ENCODE data around the gene CLCNKB.

Gene CLCNKB

DNA sequence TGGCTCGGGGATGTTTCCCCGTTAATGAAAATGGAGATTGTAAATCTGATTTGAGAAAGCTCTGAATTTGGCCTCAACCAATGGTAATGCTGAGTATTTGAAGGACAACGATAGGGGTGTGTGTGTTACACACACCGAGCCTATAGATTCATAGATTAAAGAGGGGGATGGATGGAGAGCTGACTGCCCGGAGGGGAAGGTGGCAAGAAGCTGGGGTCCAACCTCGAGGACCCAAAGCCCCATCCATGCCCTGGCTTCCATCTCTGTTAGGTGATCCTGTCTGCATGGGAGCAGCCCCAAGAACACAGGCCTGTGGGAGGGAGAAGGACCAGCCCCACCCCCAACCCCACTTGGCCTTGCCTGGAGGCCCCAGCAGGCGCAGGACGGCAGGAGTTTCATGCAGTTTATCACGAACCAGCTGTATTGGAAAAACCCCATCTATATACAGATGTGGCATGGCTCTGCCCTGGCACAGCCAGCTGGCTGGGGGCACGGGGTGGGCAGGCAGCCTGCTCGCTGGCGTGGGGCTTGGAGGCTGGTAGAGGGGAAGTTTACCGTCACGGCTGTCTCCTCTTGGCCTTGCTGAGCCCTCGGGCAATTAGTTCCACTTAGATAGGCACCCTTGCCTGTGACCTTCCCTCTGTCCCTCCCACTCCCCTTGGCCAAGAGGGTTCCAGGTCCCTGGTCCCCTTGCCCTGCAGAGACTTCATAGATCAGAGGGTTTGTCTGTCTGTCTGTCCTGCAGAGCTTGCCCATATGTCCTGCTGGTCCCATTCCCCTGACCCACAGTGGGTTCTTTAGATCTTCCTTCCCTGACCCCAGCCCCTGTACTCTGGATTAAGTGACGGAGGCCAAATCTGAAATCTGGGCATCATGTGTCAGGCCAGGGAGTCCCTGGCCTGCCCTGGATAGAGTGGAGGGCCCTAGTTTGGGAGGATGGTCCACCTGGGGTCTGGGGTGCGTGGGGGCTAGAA, 28.8 kb upstream of the CLCNKB start:
- 86 to 88% methylated on average over 17 of the region's 17 CpGs for WGBS, 2 experiments

DNA sequence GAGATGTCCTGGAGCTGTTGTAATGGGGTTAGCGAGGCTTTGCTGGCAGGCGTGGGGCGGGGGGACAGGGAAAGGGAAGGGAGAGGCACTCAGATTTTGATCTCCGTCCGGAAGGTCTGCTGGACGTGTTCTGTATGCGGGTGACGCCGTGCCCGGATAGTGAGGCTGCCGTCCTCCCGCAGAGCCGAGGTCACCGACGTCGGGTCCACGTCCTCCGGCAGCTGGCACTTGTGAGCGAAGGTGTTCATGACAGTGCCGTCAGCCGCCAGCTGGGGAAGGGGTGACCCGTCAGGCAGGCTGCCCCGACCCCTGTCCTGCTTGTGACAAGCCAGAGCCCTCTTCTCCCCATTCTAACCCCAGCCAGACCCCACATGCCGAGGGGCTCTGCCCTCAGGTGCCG, 28.1 kb upstream of the CLCNKB start:
- H3K27ac ChIP-seq (ENCODE audit: insufficient read depth, low read depth, low read length, poor library complexity, severe bottlenecking) = no peak overlapping the region
- no peak overlapping the region for H3K4me3 ChIP-seq (ENCODE audit: insufficient read depth, low read depth, low read length)
- WGBS, 2 experiments = 94% methylated on average over 25 of the region's 25 CpGs
- H3K4me1 ChIP-seq (ENCODE audit: control insufficient read depth, insufficient read depth, low read length) = peaks cover 27% of the 10 kb centered on the region
- no peaks in the 10 kb centered on the region for H3K36me3 ChIP-seq (ENCODE audit: control insufficient read depth, insufficient read depth, low read length)
- no peaks in the 10 kb centered on the region for H3K9me3 ChIP-seq (ENCODE audit: control insufficient read depth, low read length)
- peaks cover 39% of the 10 kb centered on the region for H3K27me3 ChIP-seq (ENCODE audit: control insufficient read depth, insufficient read depth, low read length, poor library complexity, severe bottlenecking)

More for the DNA sequence above, 28.8 kb upstream of the CLCNKB start:
- Histone ChIP-seq H3K4me1 (ENCODE audit: control insufficient read depth, insufficient read depth, low read length) (peaks cover 27% of the 10 kb centered on the region), H3K27me3 (ENCODE audit: control insufficient read depth, insufficient read depth, low read length, poor library complexity, severe bottlenecking) (peaks cover 39% of the 10 kb centered on the region), H3K36me3 (ENCODE audit: control insufficient read depth, insufficient read depth, low read length) (no peaks in the 10 kb centered on the region), H3K27ac (ENCODE audit: insufficient read depth, low read depth, low read length, poor library complexity, severe bottlenecking) (no peak overlapping the region), H3K9me3 (ENCODE audit: control insufficient read depth, low read length) (no peaks in the 10 kb centered on the region), H3K4me3 (ENCODE audit: insufficient read depth, low read depth, low read length) (no peak overlapping the region)

DNA sequence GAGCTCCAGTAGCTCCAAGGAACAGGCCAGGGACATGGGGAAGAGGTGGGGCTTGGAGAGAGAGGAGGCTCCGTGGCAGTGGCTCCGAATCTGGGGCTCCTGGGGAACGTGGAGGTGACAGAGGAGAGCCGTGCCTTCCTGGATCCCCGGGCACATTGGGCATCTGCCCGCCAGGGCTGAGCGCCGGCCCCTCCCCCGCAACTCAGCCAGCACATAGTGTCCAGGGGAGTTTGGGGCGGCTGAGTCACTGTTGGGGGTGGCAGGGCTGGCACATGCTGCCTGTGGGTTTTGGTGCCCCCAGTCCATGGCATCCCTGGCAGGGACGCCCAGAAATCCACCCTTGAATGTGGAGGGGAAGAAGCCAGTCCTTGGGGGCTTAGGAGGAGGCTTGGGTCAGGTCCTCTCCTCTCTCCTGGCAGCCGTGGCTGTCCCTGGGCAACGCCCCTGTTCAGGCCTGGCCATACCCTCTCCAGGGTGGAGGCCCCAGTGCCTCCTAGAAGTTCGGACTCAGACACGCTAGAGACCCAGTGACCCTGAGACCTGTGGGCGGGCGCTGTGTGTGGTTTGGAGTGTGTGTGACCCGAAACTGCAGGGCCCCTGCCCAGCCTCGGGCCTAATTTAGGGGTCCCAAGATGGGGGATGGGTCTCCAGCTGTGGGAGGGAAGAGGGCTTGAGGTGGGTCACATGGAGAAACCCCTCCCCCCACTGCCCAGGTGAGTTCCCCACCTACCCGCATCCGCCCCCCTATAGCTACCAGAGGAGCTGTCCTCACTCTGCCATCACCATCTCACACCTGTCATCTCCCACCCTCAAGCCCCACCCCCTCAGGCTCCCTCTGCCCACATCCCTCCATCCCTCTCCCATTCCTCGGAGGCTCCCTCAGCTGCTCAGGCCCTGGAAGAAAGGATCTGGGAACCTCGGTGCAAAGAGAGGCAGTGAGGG, 27.4 kb upstream of the CLCNKB start:
- Histone ChIP-seq H3K27ac (ENCODE audit: insufficient read depth, low read depth, low read length, poor library complexity, severe bottlenecking) (no peak overlapping the region), H3K36me3 (ENCODE audit: control insufficient read depth, insufficient read depth, low read length) (no peaks in the 10 kb centered on the region), H3K27me3 (ENCODE audit: control insufficient read depth, insufficient read depth, low read length, poor library complexity, severe bottlenecking) (peaks cover 34% of the 10 kb centered on the region), H3K4me1 (ENCODE audit: control insufficient read depth, insufficient read depth, low read length) (peaks cover 27% of the 10 kb centered on the region), H3K4me3 (ENCODE audit: insufficient read depth, low read depth, low read length) (no peak overlapping the region), H3K9me3 (ENCODE audit: control insufficient read depth, low read length) (no peaks in the 10 kb centered on the region)
- WGBS, 2 experiments = 88 to 89% methylated on average over 23 of the region's 23 CpGs

DNA sequence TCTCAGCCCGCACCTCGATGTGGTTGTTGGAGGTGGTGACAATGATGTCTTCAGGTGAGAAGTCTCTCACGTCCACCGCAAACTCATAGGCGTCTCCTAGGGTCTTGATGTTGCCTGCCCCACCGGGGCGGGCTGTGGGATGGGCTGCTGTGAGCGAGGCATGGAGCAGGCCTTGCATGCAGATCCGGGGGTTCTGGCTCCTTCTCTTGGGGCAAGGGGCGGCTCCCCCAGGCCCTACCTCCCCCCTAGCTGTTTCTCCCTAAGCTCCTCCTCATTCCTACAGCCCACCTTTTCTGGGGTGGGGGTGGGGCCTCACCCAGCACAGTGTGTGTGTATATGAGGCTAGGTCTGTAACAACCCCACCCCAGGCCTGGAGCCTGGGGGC, 26.5 kb upstream of the CLCNKB start:
- H3K4me1 ChIP-seq (ENCODE audit: control insufficient read depth, insufficient read depth, low read length) = peaks cover 27% of the 10 kb centered on the region
- H3K27me3 ChIP-seq (ENCODE audit: control insufficient read depth, insufficient read depth, low read length, poor library complexity, severe bottlenecking) = peaks cover 26% of the 10 kb centered on the region
- H3K27ac ChIP-seq (ENCODE audit: insufficient read depth, low read depth, low read length, poor library complexity, severe bottlenecking) = no peak overlapping the region

GRCh38 chr1:16017461-16018303, 25.9 kb upstream of the CLCNKB start, which contains the start of gene HSPB7:
Gene HSPB7, minus strand, starts transcription at chr1:16018043. Its CDS starts 80 bp downstream, at chr1:16017963.
- H3K27ac ChIP-seq (ENCODE audit: insufficient read depth, low read depth, low read length, poor library complexity, severe bottlenecking) = no peak within 1 kb of the TSS
- H3K36me3 ChIP-seq (ENCODE audit: control insufficient read depth, insufficient read depth, low read length) = no peaks in the 10 kb centered on the region
- no peaks in the 10 kb centered on the region for H3K9me3 ChIP-seq (ENCODE audit: control insufficient read depth, low read length)
- no peak within 1 kb of the TSS for H3K4me3 ChIP-seq (ENCODE audit: insufficient read depth, low read depth, low read length)
- H3K27me3 ChIP-seq (ENCODE audit: control insufficient read depth, insufficient read depth, low read length, poor library complexity, severe bottlenecking) = peaks cover 19% of the 10 kb centered on the region
- peaks cover 25% of the 10 kb centered on the region for H3K4me1 ChIP-seq (ENCODE audit: control insufficient read depth, insufficient read depth, low read length)
- 63 to 68% methylated on average over 37 of the region's 37 CpGs for WGBS, 2 experiments

More for the DNA sequence above, 26.5 kb upstream of the CLCNKB start:
- H3K4me3 ChIP-seq (ENCODE audit: insufficient read depth, low read depth, low read length) = no peak overlapping the region
- no peaks in the 10 kb centered on the region for H3K36me3 ChIP-seq (ENCODE audit: control insufficient read depth, insufficient read depth, low read length)
- WGBS, 2 experiments = 87 to 90% methylated on average over 9 to 10 of the region's 10 CpGs
- no peaks in the 10 kb centered on the region for H3K9me3 ChIP-seq (ENCODE audit: control insufficient read depth, low read length)

- Histone ChIP-seq H3K4me3 (ENCODE audit: insufficient read depth, low read depth, low read length) (no peak overlapping the region), H3K27ac (ENCODE audit: insufficient read depth, low read depth, low read length, poor library complexity, severe bottlenecking) (no peak overlapping the region), H3K36me3 (ENCODE audit: control insufficient read depth, insufficient read depth, low read length) (no peaks in the 10 kb centered on the region), H3K27me3 (ENCODE audit: control insufficient read depth, insufficient read depth, low read length, poor library complexity, severe bottlenecking) (peaks cover 13% of the 10 kb centered on the region), H3K9me3 (ENCODE audit: control insufficient read depth, low read length) (no peaks in the 10 kb centered on the region), H3K4me1 (ENCODE audit: control insufficient read depth, insufficient read depth, low read length) (peaks cover 19% of the 10 kb centered on the region)
- 87 to 90% methylated on average over 4 of the region's 4 CpGs for WGBS, 2 experiments
Measured at GRCh38 chr1:16018308-16018707, 25.3 kb upstream of the CLCNKB start.

- Histone ChIP-seq H3K4me3 (ENCODE audit: insufficient read depth, low read depth, low read length) (no peak overlapping the region), H3K27me3 (ENCODE audit: control insufficient read depth, insufficient read depth, low read length, poor library complexity, severe bottlenecking) (peaks cover 6% of the 10 kb centered on the region), H3K9me3 (ENCODE audit: control insufficient read depth, low read length) (no peaks in the 10 kb centered on the region), H3K27ac (ENCODE audit: insufficient read depth, low read depth, low read length, poor library complexity, severe bottlenecking) (no peak overlapping the region), H3K4me1 (ENCODE audit: control insufficient read depth, insufficient read depth, low read length) (peaks cover 19% of the 10 kb centered on the region), H3K36me3 (ENCODE audit: control insufficient read depth, insufficient read depth, low read length) (no peaks in the 10 kb centered on the region)
- 90 to 93% methylated on average over 23 of the region's 23 CpGs for WGBS, 2 experiments
Measured at GRCh38 chr1:16018749-16019643, 24.6 kb upstream of the CLCNKB start.

DNA sequence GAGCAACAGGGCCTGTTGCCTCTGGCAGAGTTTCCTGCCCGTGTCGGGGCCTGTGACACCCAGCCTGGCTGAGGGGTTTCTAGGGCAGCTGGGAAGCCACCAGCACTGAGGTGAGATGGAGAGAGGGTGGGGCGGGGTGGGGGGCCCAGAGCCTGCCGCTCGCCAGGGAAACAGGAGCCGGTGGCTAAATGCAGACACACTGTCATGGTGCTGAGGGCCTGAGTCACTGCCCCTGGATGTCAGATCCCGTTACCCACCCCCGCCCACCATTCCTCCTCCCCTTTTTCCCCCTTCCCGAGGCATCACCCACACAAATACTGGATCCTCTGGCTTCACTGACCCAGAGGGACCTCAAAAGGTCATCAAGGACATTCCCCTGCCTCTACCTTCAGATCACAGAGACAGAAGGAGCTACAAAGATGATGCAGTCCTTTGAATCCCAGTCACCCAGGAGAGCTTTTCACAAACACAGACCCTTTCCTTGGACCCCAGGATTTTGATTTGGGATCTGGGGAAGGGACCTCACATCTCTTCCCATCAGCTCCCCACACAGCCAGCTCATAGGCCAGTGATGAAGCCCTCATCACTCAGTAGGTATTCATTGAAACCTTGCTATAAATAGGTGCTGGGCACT, 23.8 kb upstream of the CLCNKB start:
- H3K36me3 ChIP-seq (ENCODE audit: control insufficient read depth, insufficient read depth, low read length) = no peaks in the 10 kb centered on the region
- no peaks in the 10 kb centered on the region for H3K27me3 ChIP-seq (ENCODE audit: control insufficient read depth, insufficient read depth, low read length, poor library complexity, severe bottlenecking)
- 73 to 77% methylated on average over 9 of the region's 9 CpGs for WGBS, 2 experiments
- no peaks in the 10 kb centered on the region for H3K9me3 ChIP-seq (ENCODE audit: control insufficient read depth, low read length)
- no peak overlapping the region for H3K27ac ChIP-seq (ENCODE audit: insufficient read depth, low read depth, low read length, poor library complexity, severe bottlenecking)
- H3K4me3 ChIP-seq (ENCODE audit: insufficient read depth, low read depth, low read length) = no peak overlapping the region
- H3K4me1 ChIP-seq (ENCODE audit: control insufficient read depth, insufficient read depth, low read length) = peaks cover 19% of the 10 kb centered on the region

Data from ectodermal cell (in vitro differentiated cells).